GM21619 (cell line): ENCODE data around the gene ARHGAP10.

Experiments used
- ATAC-seq: cut with Tn5 transposase; IDR thresholded peaks from one replicate; pipeline ENCODE4 v1.9.1; 2021; ENCODE audit not compliant: unreplicated experiment

Gene ARHGAP10

GRCh38 chr4:148118179-148118578, 386.3 kb downstream of the ARHGAP10 start:
- ATAC-seq = no peak

DNA sequence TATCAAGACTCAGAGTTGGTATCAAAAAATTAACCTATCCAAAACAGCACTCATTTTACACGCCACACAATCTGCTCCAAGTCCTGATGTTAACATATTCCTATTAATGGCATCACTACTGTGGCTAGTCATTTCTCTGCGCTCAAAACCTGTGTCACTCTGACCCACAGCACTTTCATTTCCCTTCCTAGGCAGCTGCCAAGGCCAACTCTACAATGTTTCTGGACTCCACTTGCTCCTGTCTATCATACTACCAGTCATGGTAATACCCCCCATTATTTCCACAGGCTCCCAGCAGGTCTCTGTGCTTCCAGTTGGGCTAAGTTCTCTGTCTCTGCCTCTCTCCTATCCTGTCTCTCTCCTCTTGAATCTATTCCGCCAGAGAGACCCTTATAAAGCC, 386.7 kb downstream of the ARHGAP10 start:
- no peak for ATAC-seq

DNA sequence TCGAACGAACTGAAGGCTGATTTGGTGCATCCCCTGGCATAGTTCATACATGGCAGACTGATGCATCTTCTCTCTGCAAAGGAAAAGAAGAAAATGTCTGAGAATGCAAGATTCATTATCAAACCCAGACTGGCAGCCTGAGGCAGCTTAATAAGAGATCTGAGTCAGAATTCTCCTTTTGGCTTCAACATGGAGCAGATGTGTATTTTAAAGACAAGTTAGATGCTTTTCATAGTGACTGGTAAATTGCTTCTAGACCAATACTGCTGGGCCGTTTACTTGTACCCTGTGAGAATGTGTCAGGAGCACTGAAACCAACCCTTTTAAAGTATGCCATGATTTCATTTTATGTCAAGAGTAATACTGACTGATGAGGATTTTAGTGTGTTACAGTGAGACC, 388.3 kb downstream of the ARHGAP10 start:
- no peak for ATAC-seq
